ENCODE data around the gene RAMAC. TPM values are rescaled to one million over a fixed set of nuclear protein-coding genes. Genes with fewer than 3 reads are reported as not detected.

RAMAC gene
- total and polyA plus RNA-seq, 10 of the 15 experiments (the other 5 are each of a cell fraction or from before 2014, with no cell fraction given): 22.4 to 109 (median 41.7) TPM

- TF ChIP-seq REST (IDR thresholded peaks at IDR 0.05; ENCODE audit: low read depth, low read length): no peak
- no peak for TF ChIP-seq RELA (IDR thresholded peaks at IDR 0.05; ENCODE audit: borderline replicate concordance, partially characterized antibody)
- no peak for TF ChIP-seq HDGF (IDR thresholded peaks at IDR 0.05)
- TF ChIP-seq SUZ12 (IDR thresholded peaks at IDR 0.05; ENCODE audit: unreplicated experiment): no peak
- TF ChIP-seq NKRF (conservative IDR thresholded peaks at IDR 0.05): no peak
- TF ChIP-seq SIN3A (IDR thresholded peaks at IDR 0.05; ENCODE audit: low read depth, low read length): no peak
- no peak for TF ChIP-seq FOXM1 (IDR thresholded peaks at IDR 0.05; ENCODE audit: low read depth, low read length)
- TF ChIP-seq MAX (IDR thresholded peaks at IDR 0.05; ENCODE audit: low read depth, low read length): no peak
- no peak for TF ChIP-seq EP300 (IDR thresholded peaks at IDR 0.05; ENCODE audit: borderline replicate concordance in 1 of 2, control insufficient read depth in 1 of 2, low read depth in 2 of 2, low read length in 2 of 2)
- TF ChIP-seq ESRRA (IDR thresholded peaks at IDR 0.05; ENCODE audit: low read length): no peak
- no peak for TF ChIP-seq TAF1 (IDR thresholded peaks at IDR 0.05; ENCODE audit: borderline replicate concordance, low read depth, low read length)
- no peak for TF ChIP-seq ZBTB11 (CRISPR knock-in tag; IDR thresholded peaks at IDR 0.05)
Observed at GRCh38 chr15:82972990-82973389, 13.0 kb upstream of the RAMAC start (continued).
